Measurements from ENCODE around the gene EIF3L.

The EIF3L gene

GRCh38 chr22:37809672-37810333 lies 39.4 kb upstream of the EIF3L start:
- no peak for DNase-seq (ENCODE audit: low read depth)
- H3K4me3 ChIP-seq (replicated peaks; ENCODE audit: low read depth, low read length), result no peak overlapping the region
- TF ChIP-seq CTCF (IDR thresholded peaks at IDR 0.05; ENCODE audit: low read length, missing control alignments), result no peak

DNA sequence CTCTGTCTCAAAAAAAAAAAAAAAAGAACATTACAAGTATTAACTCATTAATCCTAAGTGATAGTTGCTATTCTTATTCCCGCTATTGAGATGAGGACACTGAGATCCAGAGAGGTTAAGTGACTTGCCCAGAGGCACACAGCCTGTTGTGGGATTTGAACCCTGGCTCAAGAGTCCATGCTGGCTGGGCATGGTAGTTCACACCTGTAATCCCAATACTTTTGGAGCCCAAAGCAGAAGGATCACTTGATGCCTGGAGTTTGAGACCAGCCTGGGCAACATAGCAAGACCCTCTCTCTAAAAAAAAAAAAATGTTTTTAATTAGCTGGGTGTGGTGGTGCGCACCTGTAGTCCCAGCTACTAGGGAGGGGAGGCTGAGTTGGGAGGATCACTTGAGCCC lies 37.4 kb upstream of the EIF3L start:
- H3K4me3 ChIP-seq (replicated peaks; ENCODE audit: low read depth, low read length), result no peak overlapping the region
- no peak for DNase-seq (ENCODE audit: low read depth)
- no peak for TF ChIP-seq CTCF (IDR thresholded peaks at IDR 0.05; ENCODE audit: low read length, missing control alignments)

DNA sequence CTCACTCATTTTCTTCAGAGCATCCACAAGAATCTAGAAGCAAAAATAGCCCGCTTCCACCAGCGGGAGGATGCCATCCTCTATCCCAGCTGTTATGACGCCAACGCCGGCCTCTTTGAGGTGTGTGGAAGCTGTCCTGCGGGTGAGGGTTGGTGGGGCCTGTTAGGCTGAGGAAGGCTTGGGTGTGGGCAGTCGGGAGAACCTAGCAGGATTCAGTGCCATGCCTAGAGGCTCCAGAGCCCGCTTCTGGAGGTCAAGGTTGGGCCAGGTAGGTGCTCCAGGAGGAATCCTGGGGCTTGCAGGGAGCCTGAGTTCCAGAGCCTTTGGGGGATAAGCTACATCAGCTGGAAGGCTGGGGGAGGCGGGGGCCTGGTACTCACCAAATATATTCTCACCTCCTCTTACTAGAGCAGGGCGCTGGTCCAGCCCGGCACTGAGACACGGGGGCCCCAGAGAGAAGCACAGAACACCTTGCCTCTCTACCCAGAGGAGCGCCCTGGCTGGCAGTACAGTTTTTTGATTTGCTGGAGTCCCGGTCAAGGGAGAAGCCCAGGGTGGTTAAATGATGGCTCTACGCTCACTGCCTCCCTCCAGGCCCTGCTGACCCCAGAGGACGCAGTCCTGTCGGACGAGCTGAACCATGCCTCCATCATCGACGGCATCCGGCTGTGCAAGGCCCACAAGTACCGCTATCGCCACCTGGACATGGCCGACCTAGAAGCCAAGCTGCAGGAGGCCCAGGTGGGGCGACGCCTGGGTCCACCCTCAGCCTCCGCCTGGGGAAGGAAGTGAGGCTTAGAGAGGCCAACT lies 36.1 kb upstream of the EIF3L start:
- no peak for TF ChIP-seq CTCF (IDR thresholded peaks at IDR 0.05; ENCODE audit: low read length, missing control alignments)
- no peak for DNase-seq (ENCODE audit: low read depth)
- no peak overlapping the region for H3K4me3 ChIP-seq (replicated peaks; ENCODE audit: low read depth, low read length)

- no peak for TF ChIP-seq CTCF (IDR thresholded peaks at IDR 0.05; ENCODE audit: low read length, missing control alignments)
- DNase-seq (ENCODE audit: low read depth), result no peak
- no peak overlapping the region for H3K4me3 ChIP-seq (replicated peaks; ENCODE audit: low read depth, low read length)
These were observed 33.6 kb upstream of the EIF3L start for GRCh38 chr22:37815593-37815992.

- TF ChIP-seq CTCF (IDR thresholded peaks at IDR 0.05; ENCODE audit: low read length, missing control alignments), result no peak
- H3K4me3 ChIP-seq (replicated peaks; ENCODE audit: low read depth, low read length), result no peak overlapping the region
- DNase-seq (ENCODE audit: low read depth), result no peak
These were observed 32.6 kb upstream of the EIF3L start for GRCh38 chr22:37816543-37817180.

- H3K4me3 ChIP-seq (replicated peaks; ENCODE audit: low read depth, low read length), result peak overlapping the region; percentile 24
- TF ChIP-seq CTCF (IDR thresholded peaks at IDR 0.05; ENCODE audit: low read length, missing control alignments), result peak; percentile 60
- DNase-seq (ENCODE audit: low read depth), result peak; percentile 82
These were observed 31.4 kb upstream of the EIF3L start for GRCh38 chr22:37817705-37818408.
